GM19238 (cell line): ENCODE results near the gene CCDC89.
"Not testable (repeated sequence)": the region's sequence is repeated elsewhere in the genome, so short reads cannot be mapped to it uniquely, and the experiment has no call there.

ENCODE experiments used
- DNase-seq: peaks from one replicate; pipeline ENCODE4 v3.0.0; 2011; ENCODE audit warnings: low spot score; ENCODE audit not compliant: insufficient read length

The CCDC89 gene

DNA sequence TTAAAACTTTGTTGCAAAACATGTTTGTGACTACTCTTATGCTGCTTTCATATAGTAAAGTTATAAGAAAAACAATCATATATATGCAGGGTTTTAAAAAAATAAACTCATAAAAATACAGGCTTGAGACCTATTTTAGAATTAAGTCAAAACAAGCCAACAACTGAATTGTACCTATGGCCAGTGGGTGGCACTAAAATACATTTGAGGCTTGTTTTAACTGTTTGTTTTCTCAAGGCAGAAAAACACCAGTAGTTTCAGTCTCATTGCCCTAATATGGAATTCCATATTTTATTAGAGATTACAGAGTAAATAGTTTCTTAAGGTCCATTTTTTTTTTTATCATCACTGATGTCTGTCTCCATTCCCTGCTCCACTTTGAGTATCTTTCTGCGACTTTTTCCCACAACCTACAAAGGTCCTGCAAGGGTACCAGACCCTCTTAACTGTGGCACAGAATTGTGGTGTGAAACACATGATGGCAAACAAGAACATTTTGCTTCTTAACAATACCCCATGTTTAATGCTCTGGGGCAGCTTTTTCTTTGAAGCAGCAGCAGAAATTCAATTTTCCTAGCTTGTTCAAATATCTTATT, 8.5 kb upstream of the CCDC89 start:
- DNase-seq, result no peak

DNA sequence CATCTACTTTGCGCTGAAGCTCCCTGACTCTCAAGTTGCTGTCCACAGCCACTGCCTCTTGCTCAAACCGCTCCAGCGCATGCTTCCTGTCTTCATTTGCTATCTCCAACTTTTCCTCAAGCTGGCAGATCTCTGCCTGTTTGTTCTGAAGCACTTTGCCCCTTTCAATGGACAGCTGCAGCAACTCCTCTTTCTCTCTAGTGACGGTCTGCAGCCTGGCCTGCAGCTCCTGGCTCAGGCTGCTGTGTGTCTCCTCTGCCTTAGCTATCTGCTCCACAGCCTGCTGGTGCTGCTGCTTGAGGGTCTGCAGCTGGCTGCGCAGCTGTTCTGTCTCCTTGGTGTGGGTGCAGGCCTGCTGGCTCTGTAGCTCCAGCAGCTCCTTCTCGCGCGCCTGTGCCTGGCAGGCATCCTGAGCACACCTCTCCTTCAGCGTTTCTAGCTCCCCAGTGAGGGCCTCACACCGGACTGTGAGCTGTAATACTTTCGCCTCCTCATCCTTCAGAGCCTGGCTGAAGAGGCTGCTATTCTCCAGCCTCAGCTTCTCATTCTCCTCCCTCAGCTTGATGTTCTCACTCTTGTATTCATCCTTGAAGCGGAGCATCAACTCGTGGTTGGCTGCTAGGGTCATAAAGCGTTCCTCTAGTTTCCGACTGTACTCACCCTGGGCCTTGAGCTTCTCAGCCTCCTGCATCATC, 723 bp downstream of the CCDC89 start:
- no peak for DNase-seq

DNA sequence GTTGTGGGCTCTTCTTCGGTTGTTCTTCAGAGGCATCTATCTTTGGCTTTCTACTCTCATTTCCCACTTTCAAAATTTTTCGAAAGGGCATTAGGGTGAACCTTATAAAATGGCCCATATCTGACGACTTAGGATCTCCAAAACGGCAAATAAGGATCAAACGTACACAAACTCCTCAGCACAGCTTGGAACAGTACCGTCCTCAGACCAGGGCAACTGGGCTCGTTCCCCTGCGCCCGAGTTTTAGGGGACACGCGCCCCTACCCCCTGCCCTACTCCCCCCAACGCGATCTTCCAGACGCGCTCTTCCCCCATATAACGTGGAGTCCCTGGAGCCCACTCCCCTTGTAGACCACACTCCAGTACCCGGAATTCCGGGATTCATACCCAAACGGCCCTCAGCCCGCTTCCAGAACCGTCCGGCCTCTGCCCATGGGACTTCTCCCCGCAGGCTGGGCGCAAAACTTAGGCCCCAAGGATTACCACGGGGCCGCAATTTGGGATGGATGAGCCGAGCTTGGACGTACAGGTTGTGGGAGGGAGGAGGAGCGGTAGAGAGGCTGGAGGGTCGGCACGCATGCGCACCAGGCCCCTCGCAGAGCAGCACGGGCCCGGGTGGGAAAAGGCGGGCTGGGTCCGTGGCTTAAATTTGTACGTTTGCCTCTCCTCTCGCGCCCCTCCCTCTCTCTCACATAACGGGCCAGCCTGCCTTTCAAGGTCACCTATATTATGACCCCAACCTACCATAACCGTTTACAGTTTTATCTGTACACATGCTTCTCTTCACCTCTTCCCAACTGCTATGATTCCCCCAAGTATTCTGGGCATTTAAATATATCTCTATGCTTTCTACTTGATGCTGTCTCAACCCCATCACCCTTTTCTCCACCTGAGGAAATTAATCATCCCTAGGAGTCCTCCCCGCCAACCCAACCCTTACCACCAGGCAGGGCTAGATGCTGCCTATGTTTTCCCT, 3.4 kb downstream of the CCDC89 start:
- peak; percentile 49 for DNase-seq

DNA sequence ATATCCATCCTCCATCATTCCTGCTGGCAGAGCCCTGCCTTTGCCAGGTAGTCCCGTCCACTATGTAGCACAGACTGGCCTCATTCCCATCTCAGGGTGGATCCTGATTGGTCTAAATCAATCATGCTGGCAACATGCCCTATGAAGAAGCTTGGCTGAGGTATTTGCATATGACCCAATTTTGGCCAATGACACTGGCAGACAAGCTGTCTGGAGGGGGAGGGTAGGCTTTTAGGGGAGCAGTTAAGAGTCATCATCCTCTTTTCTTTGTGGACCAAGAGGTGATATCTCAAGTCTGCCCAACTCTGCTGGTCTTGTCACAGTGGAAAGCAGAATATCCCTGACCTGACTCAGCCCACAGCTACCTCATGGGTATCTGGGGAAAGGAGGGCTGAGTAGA, 5.1 kb downstream of the CCDC89 start:
- no peak for DNase-seq

DNA sequence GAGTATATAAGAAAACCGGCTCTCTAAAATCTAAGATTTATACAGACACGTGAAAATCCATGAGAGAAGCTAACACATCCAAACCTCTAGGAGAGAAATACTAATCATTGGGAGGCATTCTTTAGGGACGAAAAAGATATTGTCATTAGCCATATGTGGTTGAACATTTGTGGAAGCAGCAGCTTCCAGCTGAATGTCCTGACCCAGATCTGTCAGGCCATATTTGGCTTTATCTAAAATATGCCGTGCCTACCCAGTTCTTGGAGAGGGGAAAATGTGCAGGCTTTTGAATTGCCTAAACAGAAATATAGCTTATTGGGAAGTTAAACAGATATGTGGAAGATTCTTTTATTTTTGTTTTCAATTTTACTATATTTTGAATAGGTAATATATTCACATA, 6.4 kb downstream of the CCDC89 start:
- no peak for DNase-seq

DNA sequence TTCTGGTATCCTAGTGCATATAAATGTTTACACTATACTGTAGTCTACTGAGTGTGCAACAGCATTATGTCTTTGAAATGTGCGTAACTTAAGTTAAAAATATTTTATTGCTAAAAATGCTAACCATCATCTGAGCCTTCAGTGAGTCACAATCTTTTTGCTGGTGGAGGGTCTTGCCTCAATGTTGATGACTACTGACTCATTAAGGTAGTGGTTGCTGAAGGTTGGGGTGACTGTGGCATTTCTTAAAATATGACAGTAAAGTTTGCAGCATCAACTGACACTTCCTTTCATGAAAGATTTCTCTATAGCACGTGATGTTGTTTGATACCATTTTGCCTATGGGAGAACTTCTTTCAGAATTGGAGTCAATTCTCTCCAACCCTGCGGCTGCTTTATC, 12.6 kb downstream of the CCDC89 start:
- no peak for DNase-seq

DNA sequence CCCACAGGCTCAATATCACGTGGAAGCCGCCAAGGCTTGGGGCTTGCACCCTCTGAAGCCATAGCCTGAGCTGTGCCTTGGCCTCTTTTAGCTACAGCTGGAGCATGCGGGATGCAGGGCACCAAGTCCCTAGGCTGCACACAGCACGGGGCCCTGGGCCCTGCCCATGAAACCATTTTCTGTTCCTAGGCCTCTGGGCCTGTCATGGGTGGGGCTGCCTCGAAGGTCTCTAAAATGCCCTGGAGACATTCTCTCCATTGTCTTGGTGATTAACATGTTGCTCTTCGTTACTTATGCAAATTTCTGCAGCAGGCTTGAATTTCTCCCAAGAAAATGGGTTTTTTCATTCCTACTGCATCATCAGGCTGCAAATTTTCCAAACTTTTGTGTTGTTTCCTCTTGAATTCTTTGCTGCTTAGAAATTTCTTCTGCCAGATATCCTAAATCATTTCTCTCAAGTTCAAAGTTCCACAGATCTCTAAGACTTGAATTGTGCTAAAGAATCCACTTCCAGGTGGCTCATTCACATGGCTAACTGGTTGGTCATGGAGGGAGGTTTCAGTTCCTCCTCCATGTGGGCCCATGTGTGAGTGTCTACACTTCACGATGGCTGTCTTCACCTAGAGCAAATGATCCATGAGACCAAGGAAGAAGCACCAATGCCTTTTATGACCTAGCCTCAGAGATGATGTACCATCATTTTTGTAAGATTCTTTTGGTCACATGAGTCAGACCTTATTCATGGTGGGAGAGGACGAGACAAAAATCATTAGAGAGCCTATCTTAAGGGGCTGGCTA, 13.7 kb downstream of the CCDC89 start:
- DNase-seq, result no peak

DNA sequence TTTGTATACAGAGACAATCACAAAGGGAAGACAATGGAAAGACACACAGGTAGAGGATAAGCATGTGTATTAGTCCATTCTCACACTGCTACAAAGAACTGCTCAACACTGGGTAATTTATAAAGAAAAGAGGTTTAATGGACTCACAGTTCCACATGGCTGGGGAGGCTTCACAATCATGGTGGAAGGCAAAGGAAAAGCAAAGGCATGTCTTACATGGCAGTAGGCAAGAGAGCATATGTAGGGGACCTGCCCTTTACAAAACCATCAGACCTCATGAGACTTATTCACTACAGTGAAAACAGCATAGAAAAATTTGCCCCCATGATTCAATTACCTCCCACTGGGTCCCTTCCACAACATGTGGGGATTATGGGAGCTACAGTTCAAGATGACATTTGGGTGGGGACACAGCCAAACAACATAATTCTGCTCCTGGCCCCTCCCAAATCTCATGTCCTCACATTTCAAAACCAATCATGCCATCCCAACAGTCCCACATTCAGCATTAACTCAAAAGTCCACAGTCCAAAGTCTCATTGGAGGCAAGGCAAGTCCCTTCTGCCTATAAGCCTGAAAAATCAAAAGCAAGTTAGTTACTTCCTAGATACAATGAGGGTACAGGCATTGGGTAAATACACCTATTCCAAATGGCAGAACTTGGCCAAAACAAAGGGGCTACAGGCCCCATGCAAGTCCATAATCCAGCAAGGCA, 14.9 kb downstream of the CCDC89 start:
- not testable (repeated sequence) for DNase-seq

DNA sequence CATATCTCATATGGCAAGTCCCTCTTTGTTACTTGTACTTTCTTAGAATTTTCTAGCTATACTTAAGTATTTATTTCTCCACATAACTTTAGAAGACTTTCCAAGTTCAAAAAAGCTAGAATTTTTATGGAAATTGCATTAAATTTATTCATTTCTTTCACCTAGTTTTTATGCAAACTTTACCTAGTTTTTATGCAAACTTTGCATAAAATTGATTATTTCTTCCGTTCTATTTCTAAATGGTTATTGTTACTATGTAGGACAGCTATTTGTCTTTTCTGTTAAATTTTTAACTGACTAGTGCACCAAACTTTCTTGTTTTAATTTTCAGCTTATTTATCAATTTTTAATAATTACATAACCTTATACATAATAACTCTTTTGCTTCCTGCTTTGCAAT, 17.8 kb downstream of the CCDC89 start:
- DNase-seq, result no peak

DNA sequence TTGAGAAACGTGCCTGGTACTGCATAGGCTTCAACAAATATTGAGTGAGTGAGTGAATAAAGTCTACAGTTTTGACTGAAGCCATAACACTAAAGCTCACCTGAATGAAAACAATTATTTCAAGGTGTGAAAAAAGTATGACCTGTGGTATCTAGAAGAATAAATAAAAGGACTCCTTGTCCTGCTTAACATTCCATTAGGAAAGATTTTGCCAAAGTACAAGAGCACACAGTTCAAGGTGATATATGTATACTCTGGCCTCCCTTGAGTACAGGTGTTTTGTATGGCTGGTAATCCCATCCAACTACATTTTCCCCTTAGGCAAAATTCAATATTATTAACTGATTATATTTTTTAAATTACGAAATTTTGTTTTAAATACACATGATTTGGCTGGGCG, 19.3 kb downstream of the CCDC89 start:
- no peak for DNase-seq

DNA sequence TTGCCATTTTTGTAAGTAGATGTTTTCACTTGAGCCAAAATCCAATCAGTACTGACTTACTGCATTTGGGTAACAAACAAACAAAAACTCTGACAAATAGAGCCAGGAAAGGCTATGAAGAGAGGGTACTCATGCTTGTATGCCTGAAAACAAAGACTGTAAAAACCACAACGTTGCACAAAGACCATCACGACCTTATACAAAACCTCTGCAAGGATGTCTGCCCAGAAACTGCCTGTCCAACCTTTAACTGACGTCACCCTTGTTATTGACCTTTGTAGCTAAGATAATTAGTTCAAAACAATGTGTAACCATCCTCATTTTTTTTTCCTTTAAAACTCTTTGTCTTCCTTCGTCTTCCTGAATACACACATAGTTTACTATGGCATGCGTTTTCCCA, 20.3 kb downstream of the CCDC89 start:
- DNase-seq, result no peak

DNA sequence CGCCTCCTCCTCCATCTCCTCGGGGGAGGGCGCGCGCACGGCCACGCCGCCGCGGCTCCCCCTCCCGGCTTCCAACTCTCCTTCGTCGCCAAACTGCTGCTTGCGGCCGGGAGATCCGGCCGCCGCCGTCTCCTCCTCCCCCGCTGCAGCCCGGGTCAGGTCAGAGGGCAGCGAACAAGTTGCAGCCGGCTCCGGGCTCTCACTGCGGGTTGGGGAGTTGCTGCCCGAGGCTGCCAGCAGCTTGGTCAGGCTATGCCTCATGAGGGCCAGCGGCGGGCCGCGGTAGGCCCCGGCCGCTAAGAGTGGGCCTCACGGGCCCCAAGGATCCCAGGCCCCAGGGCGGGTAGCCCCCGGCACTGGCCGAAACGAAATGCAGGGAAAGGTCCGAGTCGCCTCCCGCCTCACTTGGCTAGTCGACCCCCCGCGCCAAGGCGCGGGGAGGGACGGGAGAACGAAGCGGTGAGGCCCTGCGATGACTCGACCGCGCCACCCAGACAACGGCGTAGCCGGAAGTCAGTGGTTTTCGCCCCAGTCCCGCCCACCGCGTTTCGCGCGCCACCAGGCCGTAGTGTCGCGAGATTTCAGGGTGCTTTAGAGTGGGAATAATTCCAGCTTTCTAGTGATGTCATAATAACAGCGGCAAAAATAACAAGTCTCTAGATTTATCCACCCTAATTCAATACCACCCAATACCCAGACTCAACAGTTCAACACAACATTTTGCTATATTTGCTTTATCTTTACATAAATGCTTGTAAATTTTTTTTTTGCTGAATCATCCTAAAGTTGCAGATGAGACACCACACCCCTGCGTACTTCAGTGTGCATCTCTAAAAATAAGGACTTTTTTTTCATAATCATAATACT, 21.1 kb downstream of the CCDC89 start, which contains the start of gene CREBZF:
Gene CREBZF, minus strand, starts transcription at position 515 of the 867 bp plus-strand sequence. Its CDS starts 254 bp downstream, at position 261.
- DNase-seq, result peak; percentile 78

DNA sequence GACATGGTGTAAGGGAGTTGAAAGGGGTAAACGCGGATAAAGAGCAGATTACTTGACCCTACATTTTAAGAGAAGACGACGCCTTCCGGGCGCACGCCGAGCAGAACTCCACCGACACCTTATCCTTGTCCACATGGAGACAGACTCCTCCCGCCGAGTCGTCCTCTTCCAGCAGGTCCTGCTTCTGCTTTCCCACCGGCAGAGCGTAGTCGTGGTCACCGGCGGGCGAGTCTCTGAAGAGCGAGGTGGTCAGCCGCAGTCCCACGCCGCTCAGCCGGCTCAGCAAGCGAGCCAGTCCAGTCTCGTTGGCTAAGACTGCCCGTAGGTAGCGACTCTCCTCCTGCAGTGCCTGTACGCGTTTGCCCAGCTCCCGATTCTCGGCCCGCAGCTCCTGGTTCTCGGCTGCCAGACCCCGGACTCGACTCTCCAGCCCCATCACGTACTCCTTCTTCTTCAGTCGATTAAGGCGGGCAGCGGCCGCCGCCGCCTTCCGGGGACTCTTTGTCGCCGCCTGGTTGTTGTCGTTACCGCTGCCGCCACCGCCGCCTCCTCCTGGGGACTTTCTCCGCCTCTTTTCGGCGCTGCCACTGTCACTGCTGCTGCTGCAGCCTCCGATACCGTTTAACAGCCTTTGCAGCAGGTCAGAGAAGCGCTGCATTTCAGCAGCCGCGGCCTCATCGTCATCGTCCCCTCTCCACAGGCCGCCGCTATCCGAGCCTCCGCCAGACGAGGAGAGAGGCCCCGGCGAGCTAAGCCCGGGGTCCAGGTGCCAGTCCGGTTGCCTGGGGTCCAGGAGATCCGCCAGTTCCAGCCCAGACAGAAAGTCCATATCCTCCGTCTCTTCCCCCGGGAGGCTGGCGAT, 22.0 kb downstream of the CCDC89 start:
- DNase-seq, result peak; percentile 56

DNA sequence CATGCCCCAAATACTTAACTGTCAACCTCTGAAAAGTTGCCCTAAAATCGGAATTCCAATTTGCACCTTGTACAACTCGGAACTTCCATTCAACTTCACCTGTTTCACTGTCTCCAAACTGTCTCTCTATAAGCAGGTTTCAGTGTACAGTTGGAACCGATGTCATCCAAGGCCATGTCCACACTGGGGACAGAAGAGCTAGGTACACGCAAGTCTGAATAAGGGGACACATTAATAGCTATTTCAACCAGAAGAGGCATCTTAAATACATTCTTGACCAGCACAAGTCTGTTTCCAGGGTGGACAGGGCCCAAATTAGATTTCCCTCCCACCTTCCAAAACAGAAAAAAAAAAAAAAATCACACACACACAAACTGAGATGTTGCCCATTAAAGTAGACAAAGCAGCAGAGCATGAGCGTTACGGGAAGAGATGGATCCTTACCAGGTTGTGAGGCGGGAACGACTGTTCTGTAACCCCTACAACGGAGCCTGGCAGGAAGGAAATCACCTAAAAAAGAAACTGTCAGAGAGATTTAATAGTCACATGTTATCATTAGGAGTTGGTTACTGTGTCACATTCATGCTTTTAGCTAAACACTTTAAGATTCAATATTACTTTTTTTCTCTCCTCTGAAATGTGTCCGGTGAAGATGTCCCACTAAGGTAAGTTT, 22.8 kb downstream of the CCDC89 start:
- DNase-seq, result no peak

DNA sequence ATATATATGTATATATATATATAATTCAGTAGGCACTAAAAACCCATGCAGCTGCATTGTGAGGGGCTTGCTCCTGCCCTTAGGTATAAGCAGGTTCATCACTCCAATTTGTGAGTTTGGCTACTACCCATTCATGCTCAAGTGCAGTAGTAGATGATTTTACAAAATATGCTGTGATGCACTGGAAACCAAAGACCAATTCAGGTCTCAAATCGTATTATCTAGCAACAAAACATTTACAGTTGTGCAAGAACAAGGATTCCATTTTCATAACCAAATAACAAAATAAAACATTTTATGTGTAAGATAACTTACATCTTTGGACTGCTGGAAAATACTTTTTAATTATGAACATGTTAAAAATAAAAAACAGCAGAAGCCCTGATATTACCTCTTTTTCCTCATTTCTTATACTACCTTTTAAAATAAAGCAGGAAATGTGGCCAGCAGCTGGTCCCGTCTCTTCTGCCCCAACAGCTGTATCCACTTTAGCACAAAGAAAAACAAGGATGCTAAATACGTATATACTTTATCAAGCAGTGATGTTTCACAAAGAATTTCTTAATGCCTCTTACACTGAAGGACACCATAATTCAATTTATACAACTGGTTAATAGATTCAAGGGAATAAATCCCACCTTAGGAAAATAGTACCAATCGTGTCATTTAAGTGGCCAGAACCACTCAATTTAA, 23.9 kb downstream of the CCDC89 start:
- DNase-seq, result no peak

DNA sequence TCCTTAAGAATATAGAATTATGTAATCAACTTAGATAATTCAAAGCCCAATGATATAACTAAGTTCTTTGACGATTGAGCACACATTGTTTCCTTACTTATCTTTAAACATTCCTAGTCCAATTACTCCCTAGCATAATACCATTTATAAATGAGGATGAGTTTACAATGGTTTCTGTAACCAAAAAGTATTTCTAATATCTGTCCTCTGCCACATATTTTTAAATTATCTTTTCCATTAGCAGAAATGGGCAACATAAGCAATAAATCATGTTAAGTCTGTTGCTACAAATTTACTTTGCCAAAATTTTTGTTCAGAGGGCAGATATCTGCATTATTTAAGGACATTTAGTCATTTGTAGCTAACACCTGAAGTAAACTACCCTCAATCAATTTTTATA, 27.8 kb downstream of the CCDC89 start:
- no peak for DNase-seq

DNA sequence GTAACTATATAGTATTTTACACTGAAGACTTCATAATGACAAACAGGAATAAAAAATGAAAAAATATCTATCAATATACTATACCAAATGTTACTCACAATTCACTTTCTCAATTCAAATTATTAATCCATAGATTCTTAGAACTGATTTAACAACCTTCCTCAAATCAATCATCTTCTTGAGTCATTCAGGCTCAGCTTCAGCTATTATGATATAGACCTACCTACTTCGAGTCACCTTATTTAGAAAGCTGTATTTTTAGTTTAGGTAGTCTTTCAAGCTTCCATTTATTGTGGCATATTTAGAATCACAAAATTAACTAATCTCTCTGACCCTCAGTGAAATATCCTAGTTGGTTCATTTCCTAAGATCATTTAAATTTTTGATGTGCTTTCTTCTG, 29.2 kb downstream of the CCDC89 start:
- no peak for DNase-seq

DNA sequence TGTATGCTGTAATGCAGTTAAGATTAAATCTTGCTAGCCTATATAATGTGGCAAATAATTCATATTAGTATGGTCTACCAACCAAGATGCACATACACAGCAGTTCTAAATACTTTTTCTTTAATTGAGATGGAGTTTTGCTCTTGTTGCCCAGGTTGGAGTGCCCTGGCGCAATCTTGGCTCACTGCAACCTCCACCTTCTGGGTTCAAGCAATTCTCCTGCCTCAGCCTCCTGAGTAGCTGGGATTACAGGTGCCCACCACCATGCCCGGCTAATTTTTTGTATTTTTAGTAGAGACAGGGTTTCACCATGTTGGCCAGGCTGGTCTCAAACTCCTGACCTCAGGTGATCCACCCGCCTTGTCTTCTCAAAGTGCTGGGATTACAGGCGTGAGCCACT, 31.7 kb downstream of the CCDC89 start:
- not testable (repeated sequence) for DNase-seq
